Neural cell (in vitro differentiated cells): ENCODE measurements around the gene RAP1GDS1.
"Not testable (repeated sequence)": the region's sequence is repeated elsewhere in the genome, so short reads cannot be mapped to it uniquely, and the experiment has no call there.

Experiments
- EZH2 ChIP-seq: fragments of 200-600, 300-800 bp; shearing (Covaris generic), sonication (generic); IDR thresholded peaks from 2 replicates; pipeline ENCODE4 v1.6.1; 2014; ENCODE audit warnings: antibody characterized with exemption, low read length, borderline replicate concordance, mild to moderate bottlenecking; ENCODE audit not compliant: insufficient read depth, poor library complexity, severe bottlenecking
- POLR2AphosphoS5 ChIP-seq: IDR thresholded peaks from 2 replicates; pipeline ENCODE4 v1.6.1; 2012
- SMC3 ChIP-seq: fragments of 450-650 bp; conservative IDR thresholded peaks from 2 replicates; pipeline ENCODE4 v1.6.1; 2014; ENCODE audit warnings: antibody characterized with exemption, mild to moderate bottlenecking, moderate library complexity; ENCODE audit not compliant: poor library complexity
- TF ChIP-seq, protein P1 (sequence below): fragments of 450-650 bp; IDR thresholded peaks from 2 replicates; pipeline ENCODE4 v1.5.1; 2014; ENCODE audit warnings: antibody characterized with exemption, mild to moderate bottlenecking, moderate library complexity; ENCODE audit not compliant: poor library complexity, severe bottlenecking

DNA sequence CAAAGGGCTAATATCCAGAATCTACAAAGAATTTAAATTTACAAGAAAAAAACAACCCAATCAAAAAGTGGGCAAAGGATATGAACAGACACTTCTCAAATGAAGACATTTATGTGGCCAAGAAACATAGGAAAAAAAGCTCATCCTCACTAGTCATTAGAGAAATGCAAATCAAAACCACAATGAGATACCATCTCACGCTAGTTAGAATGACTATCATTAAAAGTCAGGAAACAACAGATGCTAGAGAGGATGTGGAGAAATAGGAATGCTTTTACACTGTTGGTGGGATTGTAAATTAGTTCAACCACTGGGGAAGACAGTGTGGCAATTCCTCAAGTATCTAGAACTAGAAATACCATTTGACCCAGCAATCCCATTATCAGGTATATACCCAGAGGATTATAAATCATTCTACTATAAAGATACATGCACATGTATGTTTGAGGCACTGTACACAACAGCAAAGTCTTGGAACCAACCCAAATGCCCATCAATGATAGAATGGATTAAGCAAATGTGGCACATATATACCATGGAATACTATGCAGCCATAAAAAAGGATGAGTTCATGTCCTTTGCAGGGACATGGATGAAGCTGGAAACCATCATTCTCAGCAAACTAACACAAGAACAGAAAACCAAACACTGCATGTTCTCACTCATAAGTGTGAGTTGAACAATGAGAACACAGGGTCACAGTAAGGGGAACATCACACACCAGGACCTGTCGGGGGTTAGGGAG, 200.1 kb downstream of the RAP1GDS1 start:
- TF ChIP-seq, protein P1, sequence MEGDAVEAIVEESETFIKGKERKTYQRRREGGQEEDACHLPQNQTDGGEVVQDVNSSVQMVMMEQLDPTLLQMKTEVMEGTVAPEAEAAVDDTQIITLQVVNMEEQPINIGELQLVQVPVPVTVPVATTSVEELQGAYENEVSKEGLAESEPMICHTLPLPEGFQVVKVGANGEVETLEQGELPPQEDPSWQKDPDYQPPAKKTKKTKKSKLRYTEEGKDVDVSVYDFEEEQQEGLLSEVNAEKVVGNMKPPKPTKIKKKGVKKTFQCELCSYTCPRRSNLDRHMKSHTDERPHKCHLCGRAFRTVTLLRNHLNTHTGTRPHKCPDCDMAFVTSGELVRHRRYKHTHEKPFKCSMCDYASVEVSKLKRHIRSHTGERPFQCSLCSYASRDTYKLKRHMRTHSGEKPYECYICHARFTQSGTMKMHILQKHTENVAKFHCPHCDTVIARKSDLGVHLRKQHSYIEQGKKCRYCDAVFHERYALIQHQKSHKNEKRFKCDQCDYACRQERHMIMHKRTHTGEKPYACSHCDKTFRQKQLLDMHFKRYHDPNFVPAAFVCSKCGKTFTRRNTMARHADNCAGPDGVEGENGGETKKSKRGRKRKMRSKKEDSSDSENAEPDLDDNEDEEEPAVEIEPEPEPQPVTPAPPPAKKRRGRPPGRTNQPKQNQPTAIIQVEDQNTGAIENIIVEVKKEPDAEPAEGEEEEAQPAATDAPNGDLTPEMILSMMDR, result not testable (repeated sequence)
- not testable (repeated sequence) for TF ChIP-seq POLR2AphosphoS5, EZH2, SMC3
